Mucosa of descending colon (tissue), 3 donors: ENCODE measurements around the gene ADAMTS1. TPM values are rescaled to one million over a fixed set of nuclear protein-coding genes. Genes with fewer than 3 reads are reported as not detected.
A peak's percentile ranks its signal among the peaks of the same experiment; 100 is the strongest.

Experiments
- ATAC-seq: fragments of 200-7000 bp; cut with Tn5 transposase; one replicate; pipeline ENCODE4 v1.9.1; 2020; ENCODE audit warnings: mild to moderate bottlenecking, moderate library complexity
- DNase-seq, 3 donors: peaks; one replicate each; pipeline ENCODE4 v3.0.0-alpha.2; 2020
- H3K36me3 ChIP-seq: fragments of 200-600 bp; one replicate; pipeline ENCODE4 v1.8.0; 2021; ENCODE audit warnings: low read depth, mild to moderate bottlenecking
- H3K4me1 ChIP-seq: fragments of 200-600 bp; one replicate; pipeline ENCODE4 v1.8.0; 2021; ENCODE audit warnings: low read depth, mild to moderate bottlenecking
- H3K4me3 ChIP-seq: fragments of 200-600 bp; one replicate; pipeline ENCODE4 v1.8.0; 2021; ENCODE audit warnings: mild to moderate bottlenecking
- H3K9me3 ChIP-seq: fragments of 200-600 bp; one replicate; pipeline ENCODE4 v1.8.0; 2021; ENCODE audit warnings: mild to moderate bottlenecking
- intact Hi-C, 2 donors: fragments of 100-400 bp; cut with DNase I in 1 of 2; cut with micrococcal nuclease in 1 of 2; formaldehyde crosslinking; loops; one replicate each; pipeline versions ENCODE4 v1.11.0 to v1.11.1; 2022; cut with DNase I, micrococcal nuclease
- total RNA-seq, 3 donors: library from RNA; stranded (reverse); fragmentation: NEBNext Ultra II Directional in 2 of 3; extraction: Animal tissue kit (Norgen Biotek cat#: 25700) in 2 of 3; gene quantifications; one replicate each; pipeline versions ENCODE4 v1.2.1 to v1.2.4, GENCODE V29; 2021 to 2023
- TF ChIP-seq, protein P1 (sequence below): fragments of 200-600 bp; IDR thresholded peaks from one replicate; pipeline ENCODE4 v1.8.0; 2022; ENCODE audit warnings: antibody characterized with exemption, mild to moderate bottlenecking
- donor health status: DM: no; HTN: no; CAD: no; lungs with moderate emphysema.
- donor health status: DM: no; HTN: no; CAD: no.
- donor health status: DM: no; HTN: yes; CAD: no.

ADAMTS1 gene
- total RNA-seq, 3 donors from 2014 or later = 5.2 to 59.3 (median 43.9) TPM

DNA sequence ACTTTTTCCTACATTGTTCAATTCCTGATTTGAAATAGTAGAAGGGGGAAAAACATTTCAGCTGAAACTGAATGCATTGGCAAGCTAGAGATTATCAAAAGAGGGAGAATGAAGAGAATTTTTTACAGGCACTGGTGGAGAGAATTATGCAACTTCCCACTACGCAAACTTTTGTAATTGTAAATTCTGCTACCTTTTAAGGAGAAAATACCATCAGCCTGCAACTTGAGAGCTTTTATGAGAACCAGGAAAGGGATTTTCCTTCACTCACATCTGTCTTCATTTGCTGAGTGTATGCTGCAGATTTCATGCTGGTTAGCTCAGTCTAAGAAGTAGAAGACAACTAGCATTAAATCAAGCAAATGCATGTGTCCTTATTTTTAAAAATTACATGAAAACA lies 43.7 kb downstream of the ADAMTS1 start:
- intact Hi-C loops = no loop called here
- Histone ChIP-seq H3K9me3 (peaks cover 5% of the 10 kb centered on the region), H3K4me3 (no peak overlapping the region), H3K36me3 (no peaks in the 10 kb centered on the region), H3K4me1 (no peaks in the 10 kb centered on the region)
- TF ChIP-seq, protein P1, sequence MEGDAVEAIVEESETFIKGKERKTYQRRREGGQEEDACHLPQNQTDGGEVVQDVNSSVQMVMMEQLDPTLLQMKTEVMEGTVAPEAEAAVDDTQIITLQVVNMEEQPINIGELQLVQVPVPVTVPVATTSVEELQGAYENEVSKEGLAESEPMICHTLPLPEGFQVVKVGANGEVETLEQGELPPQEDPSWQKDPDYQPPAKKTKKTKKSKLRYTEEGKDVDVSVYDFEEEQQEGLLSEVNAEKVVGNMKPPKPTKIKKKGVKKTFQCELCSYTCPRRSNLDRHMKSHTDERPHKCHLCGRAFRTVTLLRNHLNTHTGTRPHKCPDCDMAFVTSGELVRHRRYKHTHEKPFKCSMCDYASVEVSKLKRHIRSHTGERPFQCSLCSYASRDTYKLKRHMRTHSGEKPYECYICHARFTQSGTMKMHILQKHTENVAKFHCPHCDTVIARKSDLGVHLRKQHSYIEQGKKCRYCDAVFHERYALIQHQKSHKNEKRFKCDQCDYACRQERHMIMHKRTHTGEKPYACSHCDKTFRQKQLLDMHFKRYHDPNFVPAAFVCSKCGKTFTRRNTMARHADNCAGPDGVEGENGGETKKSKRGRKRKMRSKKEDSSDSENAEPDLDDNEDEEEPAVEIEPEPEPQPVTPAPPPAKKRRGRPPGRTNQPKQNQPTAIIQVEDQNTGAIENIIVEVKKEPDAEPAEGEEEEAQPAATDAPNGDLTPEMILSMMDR = no peak
- DNase-seq (no peak), ATAC-seq (peak; percentile 16)

DNA sequence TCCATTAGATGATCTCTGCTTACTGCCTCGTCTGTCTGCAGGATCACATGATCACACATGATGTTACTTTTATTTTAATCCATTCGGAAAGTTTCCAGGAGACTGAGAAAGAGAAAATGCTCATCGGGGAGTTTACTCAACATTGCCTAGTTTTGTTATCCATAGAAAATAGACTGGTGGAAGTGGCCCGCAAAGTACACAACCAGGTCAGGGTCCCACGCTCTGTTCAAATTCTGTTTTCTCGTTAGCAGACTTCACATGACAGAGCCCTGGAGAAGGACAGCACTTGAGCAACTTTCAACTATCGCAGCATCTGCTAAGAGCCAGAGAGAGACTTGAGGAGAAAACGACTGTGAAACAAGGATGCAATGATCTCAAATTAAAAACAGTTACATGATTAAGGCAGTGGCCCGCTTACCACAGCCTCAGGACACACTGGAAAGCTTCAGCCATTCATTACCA lies 44.2 kb downstream of the ADAMTS1 start:
- Histone ChIP-seq H3K36me3 (no peaks in the 10 kb centered on the region), H3K9me3 (peaks cover 5% of the 10 kb centered on the region), H3K4me1 (no peaks in the 10 kb centered on the region), H3K4me3 (no peak overlapping the region)
- intact Hi-C loops = no loop called here
- no peak for ATAC-seq
- no peak for DNase-seq
- TF ChIP-seq, protein P1 = no peak

DNA sequence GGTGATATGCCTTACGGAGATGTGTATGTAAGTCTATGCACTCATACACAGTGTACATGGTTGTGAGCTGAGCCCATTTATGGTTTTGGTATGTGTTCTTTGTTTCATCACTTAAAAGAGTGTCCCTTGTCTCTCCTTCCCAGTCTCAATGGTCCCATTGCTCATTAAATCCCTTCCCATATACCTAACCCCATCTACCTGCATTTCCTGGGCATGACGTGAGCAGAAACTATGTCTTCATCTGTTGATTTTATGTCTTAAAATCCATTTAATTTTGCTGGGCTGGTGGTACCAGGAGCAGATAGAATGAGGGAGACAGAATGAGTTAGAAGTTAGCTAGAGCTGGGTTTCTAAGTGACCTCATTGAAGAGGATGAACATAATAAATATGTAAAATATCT lies 44.8 kb downstream of the ADAMTS1 start:
- H3K36me3 ChIP-seq = no peaks in the 10 kb centered on the region
- intact Hi-C loops = no loop called here
- no peak overlapping the region for H3K4me3 ChIP-seq
- peaks cover 4% of the 10 kb centered on the region for H3K4me1 ChIP-seq
- TF ChIP-seq, protein P1 = no peak
- DNase-seq (no peak), ATAC-seq (no peak)
- H3K9me3 ChIP-seq = peaks cover 5% of the 10 kb centered on the region

DNA sequence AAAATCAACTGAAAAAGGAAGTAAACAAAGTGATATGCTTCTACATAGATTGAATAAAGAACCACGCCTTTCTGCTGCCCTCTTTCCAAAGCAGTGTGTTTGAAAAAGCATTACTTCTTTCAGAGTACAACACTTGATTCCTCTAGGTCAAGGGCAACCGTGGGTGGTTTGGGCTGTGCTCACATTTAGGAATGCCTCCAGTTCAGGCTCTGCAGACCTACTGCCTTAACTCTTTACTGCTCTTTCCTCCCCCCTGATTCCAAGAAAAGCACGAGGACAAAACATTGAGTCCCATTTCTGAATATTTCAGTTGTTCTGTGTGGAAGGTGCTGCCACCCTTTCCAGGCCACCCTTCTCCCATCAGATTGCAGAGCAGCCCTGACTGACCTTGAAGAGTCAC lies 45.2 kb downstream of the ADAMTS1 start:
- no peak for ATAC-seq
- H3K4me1 ChIP-seq = peaks cover 4% of the 10 kb centered on the region
- DNase-seq = no peak
- peaks cover 5% of the 10 kb centered on the region for H3K9me3 ChIP-seq
- no peak overlapping the region for H3K4me3 ChIP-seq
- intact Hi-C loops = no loop called here
- H3K36me3 ChIP-seq = no peaks in the 10 kb centered on the region
- TF ChIP-seq, protein P1 = no peak

DNA sequence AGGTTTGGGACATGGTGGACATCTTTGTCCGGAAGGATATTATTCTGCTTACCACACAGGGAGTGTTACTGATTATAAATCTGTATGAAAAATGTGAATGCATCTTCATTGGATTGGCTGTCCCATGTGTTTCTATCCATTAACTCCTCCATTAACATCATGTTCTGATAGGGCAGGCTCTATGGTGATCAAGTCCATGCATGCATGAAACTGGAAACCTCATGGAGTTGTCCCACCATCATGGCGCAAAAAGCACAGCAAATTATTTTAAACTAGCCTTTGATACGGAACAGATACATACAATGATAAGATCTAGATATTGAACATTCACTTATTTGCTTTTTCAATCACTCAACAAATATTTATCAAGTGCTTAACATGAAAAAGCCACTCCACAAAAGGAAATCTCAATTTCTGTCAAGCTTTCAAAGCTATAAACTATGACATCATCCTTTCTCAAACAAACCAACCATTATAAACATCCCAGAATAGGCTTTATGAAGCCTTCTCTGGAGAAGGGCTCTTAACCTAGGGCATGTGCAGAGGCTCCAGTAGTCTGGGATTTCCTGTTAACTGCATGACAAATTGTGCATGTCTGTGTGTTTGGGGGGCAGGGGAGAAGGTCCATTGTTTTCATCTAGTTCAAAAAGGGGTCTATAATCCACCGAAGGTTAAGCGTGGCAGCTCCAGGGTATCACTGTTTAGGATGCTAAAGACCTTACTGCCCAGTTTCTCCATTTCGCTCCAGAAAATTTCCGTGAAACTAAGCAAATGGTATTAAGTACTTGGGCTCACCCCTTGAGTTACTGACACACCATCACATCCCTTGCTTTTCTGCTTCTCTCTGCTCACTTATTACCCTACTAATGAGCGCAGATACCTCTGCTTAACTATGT lies 46.1 kb downstream of the ADAMTS1 start:
- DNase-seq (no peak), ATAC-seq (peak; percentile 70)
- Histone ChIP-seq H3K4me3 (no peak overlapping the region), H3K4me1 (peaks cover 4% of the 10 kb centered on the region), H3K9me3 (peaks cover 5% of the 10 kb centered on the region), H3K36me3 (no peaks in the 10 kb centered on the region)
- intact Hi-C loops = no loop called here
- TF ChIP-seq, protein P1 = no peak
